HG03571 (cell line): ENCODE data around the gene FGF18.

Source experiments
- ATAC-seq: cut with Tn5 transposase; IDR thresholded peaks from one replicate; pipeline ENCODE4 v1.9.1; 2021; ENCODE audit not compliant: unreplicated experiment

Gene FGF18

GRCh38 chr5:171441246-171441791, 21.9 kb downstream of the FGF18 start:
- ATAC-seq = no peak

GRCh38 chr5:171442287-171443042, 23.0 kb downstream of the FGF18 start:
- ATAC-seq = no peak

GRCh38 chr5:171444582-171444981, 25.1 kb downstream of the FGF18 start:
- ATAC-seq = no peak

- no peak for ATAC-seq
Observed at GRCh38 chr5:171445644-171446516, 26.4 kb downstream of the FGF18 start.

GRCh38 chr5:171447226-171447625, 27.8 kb downstream of the FGF18 start:
- no peak for ATAC-seq

- ATAC-seq = no peak
Observed at GRCh38 chr5:171449426-171449825, 30.0 kb downstream of the FGF18 start.

- ATAC-seq = no peak
Observed at GRCh38 chr5:171450423-171451331, 31.2 kb downstream of the FGF18 start.

GRCh38 chr5:171451421-171451820, 32.0 kb downstream of the FGF18 start:
- no peak for ATAC-seq

- no peak for ATAC-seq
Observed at GRCh38 chr5:171453056-171453725, 33.7 kb downstream of the FGF18 start.

GRCh38 chr5:171453988-171454387, 34.5 kb downstream of the FGF18 start:
- ATAC-seq = no peak

GRCh38 chr5:171454549-171454948, 35.1 kb downstream of the FGF18 start:
- no peak for ATAC-seq

- no peak for ATAC-seq
Observed at GRCh38 chr5:171455522-171455921, 36.1 kb downstream of the FGF18 start.

GRCh38 chr5:171457208-171457981, 37.9 kb downstream of the FGF18 start:
- ATAC-seq = no peak

- ATAC-seq = no peak
Observed at GRCh38 chr5:171459839-171460238, 40.4 kb downstream of the FGF18 start.

- no peak for ATAC-seq
Observed at GRCh38 chr5:171462136-171462927, 42.9 kb downstream of the FGF18 start.

- ATAC-seq = no peak
Observed at GRCh38 chr5:171462928-171463861, 43.7 kb downstream of the FGF18 start.

- no peak for ATAC-seq
Observed at GRCh38 chr5:171463862-171464229, 44.4 kb downstream of the FGF18 start.

- no peak for ATAC-seq
Observed at GRCh38 chr5:171464829-171465228, 45.4 kb downstream of the FGF18 start.
